ENCODE measurements around the gene KRT38. TPM values are rescaled to one million over a fixed set of nuclear protein-coding genes. Genes with fewer than 3 reads are reported as not detected.

The KRT38 gene
- total RNA-seq, 1 experiment from 2014 or later = not detected

DNA sequence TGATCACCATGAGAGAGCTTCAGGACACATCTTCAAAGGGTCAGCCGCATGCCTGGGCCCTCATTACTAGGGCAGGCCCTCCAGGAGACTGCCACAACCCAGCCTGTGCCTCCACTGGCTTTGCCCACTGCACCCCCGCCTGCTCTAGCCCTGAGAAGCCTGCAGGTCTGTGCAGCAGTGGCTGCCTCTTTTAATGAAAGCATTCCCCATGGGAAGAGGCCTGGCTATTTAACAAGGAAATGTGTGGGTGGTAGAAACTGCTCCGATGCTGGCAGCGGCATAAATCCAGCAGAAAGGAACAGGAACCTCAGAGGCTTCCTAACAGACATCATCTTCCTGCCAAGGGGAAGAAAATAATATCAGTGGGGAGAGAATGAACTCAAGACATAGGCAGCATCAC lies 26.8 kb upstream of the KRT38 start:
- no peaks in the 10 kb centered on the region for H3K27me3 ChIP-seq
- H3K9me3 ChIP-seq = peaks cover 27% of the 10 kb centered on the region
- H3K36me3 ChIP-seq = no peaks in the 10 kb centered on the region; the same call in 1 of the 2 replicates
- no peak for DNase-seq
- no peak overlapping the region for H3K4me3 ChIP-seq

DNA sequence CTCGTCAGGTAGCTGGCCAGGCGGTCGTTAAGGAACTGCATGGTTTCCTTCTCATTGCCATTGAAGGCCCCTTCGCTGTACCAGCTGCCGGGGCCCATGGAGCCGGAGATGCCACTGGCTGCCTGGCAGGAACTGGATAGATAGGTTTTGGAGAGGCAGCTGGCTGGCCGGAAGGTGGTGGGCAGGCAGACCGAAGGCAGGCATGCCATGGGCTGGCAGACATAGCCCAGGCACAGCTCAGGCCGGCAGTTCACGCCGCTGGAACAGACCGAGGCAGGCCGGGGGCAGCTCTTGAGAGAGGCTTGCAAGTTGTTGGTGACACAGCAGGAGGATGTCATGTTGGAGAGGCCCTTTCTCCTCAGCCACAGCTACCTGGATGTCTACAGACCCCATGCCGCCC lies 26.2 kb upstream of the KRT38 start, which contains the start of gene KRT32:
KRT32 (minus strand) TSS at position 399 of the 400 bp plus-strand sequence; CDS start at position 338, 61 bp downstream.
- no peak for DNase-seq
- Histone ChIP-seq H3K9me3 (peaks cover 23% of the 10 kb centered on the region), H3K4me3 (no peak within 1 kb of the TSS), H3K27me3 (no peaks in the 10 kb centered on the region), H3K36me3 (no peaks in the 10 kb centered on the region; the same call in 1 of the 2 replicates)

DNA sequence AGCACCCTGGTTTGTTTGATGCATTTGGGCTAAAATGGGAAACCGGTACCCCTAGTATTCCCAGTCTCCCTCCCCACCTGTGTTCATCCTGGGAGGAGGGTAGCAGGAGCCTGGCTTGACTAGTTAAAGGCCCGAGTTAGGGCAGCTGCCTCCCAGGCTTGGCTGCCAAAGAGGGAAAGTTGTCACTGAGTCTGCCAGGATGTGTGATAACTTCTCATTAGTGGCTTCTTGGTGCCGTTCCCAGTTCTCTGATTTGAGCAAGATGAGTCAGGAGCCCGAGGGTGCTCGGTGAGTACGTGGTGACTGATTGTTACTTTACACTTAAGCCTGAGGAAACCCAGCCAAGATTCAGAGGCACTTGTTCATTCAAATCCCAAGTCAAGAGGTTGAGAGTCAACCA lies 23.9 kb upstream of the KRT38 start:
- peak; percentile 97 for DNase-seq
- H3K27me3 ChIP-seq = no peaks in the 10 kb centered on the region

GRCh38 chr17:41464173-41464572 lies 23.4 kb upstream of the KRT38 start:
- DNase-seq = no peak
- H3K36me3 ChIP-seq = no peaks in the 10 kb centered on the region; the same call in 1 of the 2 replicates
- H3K4me3 ChIP-seq = no peak overlapping the region
- peaks cover 6% of the 10 kb centered on the region for H3K9me3 ChIP-seq
- no peaks in the 10 kb centered on the region for H3K27me3 ChIP-seq

More for the DNA sequence above, 23.9 kb upstream of the KRT38 start:
- no peaks in the 10 kb centered on the region; the same call in 1 of the 2 replicates for H3K36me3 ChIP-seq
- peaks cover 11% of the 10 kb centered on the region for H3K9me3 ChIP-seq
- no peak overlapping the region for H3K4me3 ChIP-seq

DNA sequence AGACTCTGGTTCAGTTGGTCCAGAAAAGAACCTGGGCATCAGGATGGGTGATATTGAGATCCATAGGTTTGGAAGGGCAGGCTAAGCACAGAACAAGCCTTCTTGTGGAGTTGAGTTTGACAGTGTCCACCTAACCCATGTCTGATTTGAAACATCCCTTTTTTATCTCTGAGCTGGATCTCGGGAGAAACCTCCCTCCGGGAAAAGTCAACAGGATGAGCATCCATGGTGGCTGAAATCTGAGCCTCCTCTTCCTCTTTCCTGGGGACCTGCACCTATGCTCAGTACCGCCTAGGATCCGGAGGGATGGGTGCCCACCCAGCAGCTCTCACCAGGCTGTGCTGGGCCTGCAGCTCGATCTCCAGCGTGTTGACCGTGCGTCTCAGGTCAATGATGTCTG lies 23.0 kb upstream of the KRT38 start:
- no peak for DNase-seq
- Histone ChIP-seq H3K9me3 (peaks cover 6% of the 10 kb centered on the region), H3K36me3 (no peaks in the 10 kb centered on the region; the same call in 1 of the 2 replicates), H3K27me3 (no peaks in the 10 kb centered on the region), H3K4me3 (no peak overlapping the region)

- no peak for DNase-seq
- no peaks in the 10 kb centered on the region for H3K27me3 ChIP-seq
- H3K36me3 ChIP-seq = no peaks in the 10 kb centered on the region; the same call in 1 of the 2 replicates
- no peak overlapping the region for H3K4me3 ChIP-seq
- H3K9me3 ChIP-seq = peaks cover under 1% of the 10 kb centered on the region; the same call in 1 of the 2 replicates
These were observed 21.9 kb upstream of the KRT38 start for GRCh38 chr17:41462705-41463104.

DNA sequence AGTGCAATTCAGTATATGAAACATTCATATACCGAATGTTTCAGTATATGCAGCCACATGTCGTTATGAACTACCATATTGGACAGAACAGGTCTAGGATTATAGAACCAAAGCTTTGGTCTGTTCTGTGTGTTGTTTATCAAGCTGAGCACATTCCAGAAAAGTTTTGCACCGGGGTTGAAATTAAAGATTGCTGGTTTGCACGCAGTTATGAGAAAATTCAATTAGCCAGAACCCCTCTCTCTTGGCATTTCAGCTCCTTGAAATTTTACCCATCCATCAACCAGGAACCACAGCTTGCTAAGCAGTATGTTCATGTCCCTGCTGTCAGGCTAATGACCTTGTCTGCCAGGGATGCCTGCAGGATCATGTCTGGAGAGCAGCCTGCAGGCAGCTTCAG lies 16.9 kb upstream of the KRT38 start:
- H3K36me3 ChIP-seq = no peaks in the 10 kb centered on the region; the same call in 1 of the 2 replicates
- H3K4me3 ChIP-seq = no peak overlapping the region
- no peaks in the 10 kb centered on the region for H3K27me3 ChIP-seq
- H3K9me3 ChIP-seq = no peaks in the 10 kb centered on the region
- DNase-seq = no peak

DNA sequence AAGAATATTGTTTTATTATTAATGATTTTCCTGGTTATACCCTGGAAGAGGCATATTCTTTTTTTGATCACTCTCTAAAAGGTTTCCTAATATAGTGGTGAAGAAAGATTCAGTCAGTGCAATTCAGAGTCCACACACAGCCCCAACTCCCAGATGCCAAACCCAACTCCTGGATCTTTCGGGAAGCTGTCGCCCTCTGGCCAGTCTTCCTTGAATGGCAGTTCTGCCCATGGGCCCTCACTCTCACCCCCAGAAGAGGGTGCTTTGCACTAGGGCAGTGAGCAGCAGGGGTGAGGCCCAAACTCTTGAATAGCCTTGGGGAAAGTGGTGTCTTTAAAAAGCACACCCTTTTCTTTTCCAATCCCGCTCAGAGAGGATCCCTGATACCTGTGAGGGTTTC lies 15.4 kb upstream of the KRT38 start:
- Histone ChIP-seq H3K27me3 (no peaks in the 10 kb centered on the region), H3K4me3 (no peak overlapping the region), H3K36me3 (no peaks in the 10 kb centered on the region), H3K9me3 (peaks cover 5% of the 10 kb centered on the region; the same call in 1 of the 2 replicates)
- DNase-seq = peak; percentile 64

- peaks cover 5% of the 10 kb centered on the region; the same call in 1 of the 2 replicates for H3K9me3 ChIP-seq
- H3K27me3 ChIP-seq = no peaks in the 10 kb centered on the region
- no peaks in the 10 kb centered on the region for H3K36me3 ChIP-seq
- H3K4me3 ChIP-seq = no peak overlapping the region
- DNase-seq = peak; percentile 71
These were observed 14.5 kb upstream of the KRT38 start for GRCh38 chr17:41455236-41455635.

DNA sequence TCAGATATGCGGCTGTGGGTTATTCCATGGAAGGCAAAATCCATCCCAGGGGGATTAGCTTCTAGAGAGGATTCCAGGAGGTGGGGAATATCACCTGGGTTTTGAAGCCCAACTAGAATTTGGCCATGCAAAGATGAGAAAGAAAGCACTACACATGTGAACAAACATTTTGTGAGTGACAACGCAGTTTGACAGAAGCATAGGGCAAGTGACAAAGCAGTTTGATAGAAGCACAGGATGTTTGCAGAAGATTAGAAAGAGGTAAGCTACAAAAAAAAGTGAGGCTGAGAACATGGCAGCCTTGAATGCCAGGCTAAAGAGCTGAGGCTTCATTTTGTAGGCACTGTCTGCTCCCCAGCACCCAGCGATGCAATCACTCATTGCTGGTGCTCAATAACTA lies 12.3 kb upstream of the KRT38 start:
- Histone ChIP-seq H3K4me3 (no peak overlapping the region), H3K27me3 (no peaks in the 10 kb centered on the region), H3K36me3 (no peaks in the 10 kb centered on the region), H3K9me3 (peaks cover 5% of the 10 kb centered on the region; the same call in 1 of the 2 replicates)
- no peak for DNase-seq

DNA sequence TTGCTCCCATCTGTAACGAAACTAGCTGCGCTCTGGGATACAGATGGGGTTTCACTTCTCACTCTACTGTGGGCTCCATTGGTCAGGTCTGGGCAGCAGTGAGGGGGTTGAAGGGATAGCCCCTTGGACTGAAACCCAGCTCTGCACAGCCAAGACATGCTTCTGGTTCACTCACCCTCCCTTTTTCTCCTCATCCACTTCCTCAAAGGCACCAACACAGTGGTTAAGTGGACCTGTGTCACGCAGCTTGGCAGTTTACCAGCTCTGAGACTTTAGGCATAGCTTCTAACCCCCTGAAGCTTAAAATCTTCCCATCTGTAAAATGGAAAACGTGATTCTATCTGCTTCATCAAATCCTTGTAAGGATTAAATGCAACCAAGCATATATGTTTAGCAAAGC lies 11.5 kb upstream of the KRT38 start:
- DNase-seq = no peak
- Histone ChIP-seq H3K27me3 (no peaks in the 10 kb centered on the region), H3K36me3 (no peaks in the 10 kb centered on the region), H3K4me3 (no peak overlapping the region), H3K9me3 (peaks cover 5% of the 10 kb centered on the region; the same call in 1 of the 2 replicates)

DNA sequence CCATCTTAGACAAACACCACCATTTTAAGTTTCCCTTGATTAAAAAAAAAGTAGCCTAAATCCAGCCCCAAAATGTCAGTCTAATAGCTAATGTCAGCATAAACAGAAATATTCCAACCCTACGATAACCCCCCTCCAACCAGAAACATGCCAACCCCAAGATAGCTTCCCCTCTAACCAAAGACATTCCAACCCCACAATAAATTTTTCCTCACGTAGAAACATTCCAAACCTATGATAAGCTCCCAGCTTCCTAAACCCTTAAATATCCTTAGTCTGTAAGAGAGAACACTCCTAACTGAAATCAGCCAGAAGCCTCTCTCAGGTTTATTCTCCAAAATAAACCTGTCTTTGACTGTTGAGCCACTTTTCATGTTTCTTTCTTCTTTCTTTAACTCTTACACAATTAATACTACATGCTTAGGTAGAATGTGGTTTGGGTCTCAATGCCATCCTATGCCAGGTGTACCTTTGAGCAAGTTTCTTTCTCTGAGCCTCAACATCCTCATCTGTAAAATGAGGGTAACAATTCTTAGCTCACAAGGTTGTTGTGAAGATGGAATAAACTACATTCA lies 10.5 kb upstream of the KRT38 start:
- H3K4me3 ChIP-seq = no peak overlapping the region
- no peaks in the 10 kb centered on the region for H3K27me3 ChIP-seq
- no peaks in the 10 kb centered on the region for H3K36me3 ChIP-seq
- DNase-seq = no peak
- H3K9me3 ChIP-seq = peaks cover 5% of the 10 kb centered on the region; the same call in 1 of the 2 replicates

DNA sequence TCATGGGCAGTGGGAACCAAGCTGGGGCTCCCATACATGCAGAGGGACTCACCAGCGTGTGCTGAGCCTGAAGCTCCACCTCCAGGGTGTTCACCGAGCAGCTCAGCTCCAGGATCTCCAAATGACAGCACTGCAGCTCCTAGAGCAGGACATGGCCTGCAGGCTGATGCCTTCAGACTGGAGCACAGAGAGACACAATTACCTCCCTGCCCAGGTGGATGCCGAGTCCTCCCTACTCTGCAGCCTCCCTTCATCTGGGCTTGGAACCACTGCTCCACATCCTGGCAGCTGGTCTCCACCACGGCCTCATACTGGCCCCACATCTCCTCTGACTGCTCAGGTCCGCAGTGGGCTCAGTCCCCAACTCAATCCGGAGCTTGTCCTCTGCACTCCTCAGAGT lies 8.2 kb upstream of the KRT38 start:
- Histone ChIP-seq H3K4me3 (no peak overlapping the region), H3K27me3 (no peaks in the 10 kb centered on the region), H3K9me3 (peaks cover 5% of the 10 kb centered on the region; the same call in 1 of the 2 replicates), H3K36me3 (no peaks in the 10 kb centered on the region)
- DNase-seq = no peak

- DNase-seq = no peak
- Histone ChIP-seq H3K27me3 (no peaks in the 10 kb centered on the region), H3K4me3 (no peak overlapping the region), H3K36me3 (no peaks in the 10 kb centered on the region), H3K9me3 (peaks cover 5% of the 10 kb centered on the region; the same call in 1 of the 2 replicates)
These were observed 7.7 kb upstream of the KRT38 start for GRCh38 chr17:41448506-41448905.

DNA sequence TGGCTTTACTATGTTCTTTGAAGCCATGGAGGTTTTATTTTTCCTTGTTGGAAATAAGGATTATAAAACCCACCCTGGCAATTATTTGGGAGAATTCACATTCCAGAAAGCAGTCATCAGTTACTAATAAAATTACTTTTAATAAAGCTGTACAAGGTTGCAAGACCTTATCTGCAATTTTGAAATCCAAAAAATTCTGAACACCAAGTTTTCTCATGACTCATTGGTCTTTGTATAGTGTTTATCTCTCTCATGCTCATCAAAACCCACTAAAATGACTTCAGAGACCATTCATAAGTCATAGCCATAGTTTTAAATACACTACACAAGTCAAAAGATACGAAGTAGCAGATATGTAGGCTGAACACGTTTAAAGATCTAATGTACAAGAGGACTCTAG lies 6.0 kb upstream of the KRT38 start:
- H3K9me3 ChIP-seq = peaks cover 4% of the 10 kb centered on the region; the same call in 1 of the 2 replicates
- DNase-seq = no peak

DNA sequence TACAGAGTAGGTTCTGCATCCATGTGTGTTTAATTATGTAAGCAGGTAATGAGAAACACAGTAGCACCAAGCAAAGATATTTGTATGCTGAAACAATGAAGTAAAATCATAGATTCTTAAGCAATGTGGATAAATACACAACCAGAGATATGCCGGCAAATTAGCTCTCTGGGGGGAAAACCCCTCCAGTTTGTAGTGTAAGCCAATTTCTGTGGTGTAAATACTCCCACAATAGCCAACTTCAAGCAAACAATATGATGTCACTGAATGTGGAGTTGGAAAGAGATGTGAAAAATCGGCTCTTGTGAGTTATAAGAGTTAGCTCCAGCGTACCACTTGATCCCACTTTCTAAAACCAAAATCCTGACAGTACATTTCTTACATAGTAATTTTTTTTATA lies 3.9 kb upstream of the KRT38 start:
- no peaks in the 10 kb centered on the region for H3K36me3 ChIP-seq
- no peaks in the 10 kb centered on the region for H3K27me3 ChIP-seq
- peaks cover 2% of the 10 kb centered on the region; the same call in 1 of the 2 replicates for H3K9me3 ChIP-seq
- no peak overlapping the region for H3K4me3 ChIP-seq
- DNase-seq = no peak

More for the DNA sequence above, 6.0 kb upstream of the KRT38 start:
- H3K27me3 ChIP-seq = no peaks in the 10 kb centered on the region
- no peak overlapping the region for H3K4me3 ChIP-seq
- H3K36me3 ChIP-seq = no peaks in the 10 kb centered on the region

- no peak for DNase-seq
- H3K9me3 ChIP-seq = peaks cover 2% of the 10 kb centered on the region; the same call in 1 of the 2 replicates
- H3K36me3 ChIP-seq = no peaks in the 10 kb centered on the region
- no peaks in the 10 kb centered on the region for H3K27me3 ChIP-seq
- H3K4me3 ChIP-seq = no peak overlapping the region
These were observed 3.4 kb upstream of the KRT38 start for GRCh38 chr17:41444186-41444585.

- Histone ChIP-seq H3K27me3 (no peaks in the 10 kb centered on the region), H3K9me3 (peaks cover 2% of the 10 kb centered on the region; the same call in 1 of the 2 replicates), H3K4me3 (no peak overlapping the region), H3K36me3 (no peaks in the 10 kb centered on the region)
- DNase-seq = peak; percentile 70
These were observed 2.0 kb upstream of the KRT38 start for GRCh38 chr17:41442739-41443138.
